Mucosa of stomach (tissue), 1 donor: ENCODE data around the gene SCYGR6.
"Not testable (repeated sequence)": the region's sequence is repeated elsewhere in the genome, so short reads cannot be mapped to it uniquely, and the experiment has no call there.

Source experiments
- H3K27me3 ChIP-seq: one replicate; pipeline ENCODE4 v1.7.0; 2013; ENCODE audit warnings: mild to moderate bottlenecking, low read length; ENCODE audit not compliant: control insufficient read depth, insufficient read depth
- H3K36me3 ChIP-seq: one replicate; pipeline ENCODE4 v1.7.0; 2013; ENCODE audit warnings: low read length; ENCODE audit not compliant: control insufficient read depth, insufficient read depth
- H3K4me1 ChIP-seq: one replicate; pipeline ENCODE4 v1.7.0; 2013; ENCODE audit warnings: mild to moderate bottlenecking, low read length; ENCODE audit not compliant: control insufficient read depth, insufficient read depth
- H3K4me3 ChIP-seq: one replicate; pipeline ENCODE4 v1.7.0; 2013; ENCODE audit warnings: low read length
- H3K9ac ChIP-seq: one replicate; pipeline ENCODE4 v1.7.0; 2013; ENCODE audit warnings: mild to moderate bottlenecking, low read length, moderate library complexity
- H3K9me3 ChIP-seq: one replicate; pipeline ENCODE4 v1.7.0; 2013; ENCODE audit warnings: mild to moderate bottlenecking, low read length, moderate library complexity; ENCODE audit not compliant: control insufficient read depth
- donor health status: Pancreatic carcinoma.

The SCYGR6 gene

GRCh38 chr2:227745594-227745993 is 21.0 kb upstream of the SCYGR6 start, which contains the start of gene SCYGR8:
Gene SCYGR8 (plus strand): TSS chr2:227745894. CDS start chr2:227745894, 0 bp downstream.
- Histone ChIP-seq H3K4me3 (no peak within 1 kb of the TSS), H3K27me3 (no peaks in the 10 kb centered on the region), H3K36me3 (no peaks in the 10 kb centered on the region), H3K4me1 (no peaks in the 10 kb centered on the region), H3K9me3 (no peaks in the 10 kb centered on the region), H3K9ac (no peak within 1 kb of the TSS)

DNA sequence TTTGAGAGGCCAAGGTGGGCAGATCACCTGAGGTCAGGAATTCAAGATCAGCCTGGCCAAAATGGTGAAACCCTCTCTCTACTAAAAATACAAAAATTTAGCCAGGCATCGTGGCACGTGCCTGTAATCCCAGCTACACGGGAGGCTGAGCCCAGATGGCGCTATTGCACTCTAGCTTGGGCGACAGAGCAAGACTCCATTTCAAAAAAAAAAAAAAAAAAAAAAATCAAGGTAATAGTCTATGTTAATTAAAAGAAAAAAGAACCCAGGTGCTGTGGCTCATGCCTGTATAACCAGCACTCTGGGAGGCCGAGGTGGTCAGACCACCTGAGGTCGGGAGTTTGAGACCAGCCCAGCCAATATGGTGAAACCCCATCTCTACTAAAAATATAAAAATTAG is 16.1 kb upstream of the SCYGR6 start:
- H3K4me1 ChIP-seq, H3K4me3 ChIP-seq, H3K27me3 ChIP-seq, H3K9me3 ChIP-seq, H3K36me3 ChIP-seq, H3K9ac ChIP-seq: not testable (repeated sequence)

- H3K9me3 ChIP-seq = no peaks in the 10 kb centered on the region
- no peak overlapping the region for H3K9ac ChIP-seq
- H3K4me1 ChIP-seq = no peaks in the 10 kb centered on the region
- H3K36me3 ChIP-seq = no peaks in the 10 kb centered on the region
- no peaks in the 10 kb centered on the region for H3K27me3 ChIP-seq
- no peak overlapping the region for H3K4me3 ChIP-seq
Measured at GRCh38 chr2:227739351-227739750, 14.8 kb upstream of the SCYGR6 start.

GRCh38 chr2:227728035-227728434 is 3.5 kb upstream of the SCYGR6 start, which contains the start of gene SCYGR7:
Gene SCYGR7 (plus strand): TSS chr2:227728335. CDS start chr2:227728335, 0 bp downstream.
- Histone ChIP-seq H3K36me3 (no peaks in the 10 kb centered on the region), H3K4me3 (no peak within 1 kb of the TSS), H3K9me3 (no peaks in the 10 kb centered on the region), H3K4me1 (no peaks in the 10 kb centered on the region), H3K27me3 (no peaks in the 10 kb centered on the region), H3K9ac (no peak within 1 kb of the TSS)

DNA sequence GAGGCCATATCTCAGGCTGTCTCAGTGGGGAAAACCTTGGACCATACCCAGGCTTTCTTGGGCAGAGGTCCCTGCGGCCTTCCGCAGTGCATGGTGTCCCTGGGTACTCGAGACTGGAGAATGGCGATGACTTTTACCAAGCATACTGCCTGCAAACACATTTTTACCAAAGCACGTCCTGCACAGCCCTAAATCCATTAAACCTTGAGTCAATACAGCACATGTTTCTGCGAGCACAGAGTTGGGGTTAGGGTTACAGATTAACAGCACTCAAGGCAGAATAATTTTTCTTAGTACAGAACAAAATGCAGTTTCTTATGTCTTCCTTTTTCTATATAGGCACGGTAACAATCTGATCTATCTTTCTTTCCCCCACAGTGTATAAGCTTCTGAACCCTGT is 1.7 kb downstream of the SCYGR6 start:
- H3K36me3 ChIP-seq, H3K9ac ChIP-seq, H3K4me1 ChIP-seq, H3K4me3 ChIP-seq, H3K9me3 ChIP-seq, H3K27me3 ChIP-seq: not testable (repeated sequence)

DNA sequence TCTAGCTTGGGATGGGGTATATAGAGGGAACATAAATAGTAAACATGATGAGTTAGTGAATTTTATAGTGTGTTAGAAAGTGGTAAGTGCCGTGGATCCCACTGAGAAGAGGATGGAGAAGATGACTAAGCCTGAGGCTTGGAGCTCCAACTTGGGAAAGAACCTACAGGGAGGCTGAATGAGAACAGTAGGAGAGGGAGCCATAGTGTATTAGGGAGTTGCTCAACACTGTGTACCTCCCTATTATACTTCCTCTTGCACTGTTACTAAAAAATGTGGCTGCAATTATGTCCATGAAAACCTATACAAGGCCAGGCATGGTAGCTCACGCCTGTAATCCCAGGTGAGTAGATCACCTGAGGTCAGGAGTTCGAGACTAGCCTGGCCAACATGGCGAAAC is 3.9 kb downstream of the SCYGR6 start:
- Histone ChIP-seq H3K27me3 (no peaks in the 10 kb centered on the region), H3K4me3 (no peak overlapping the region), H3K9ac (no peak overlapping the region), H3K4me1 (no peaks in the 10 kb centered on the region), H3K9me3 (no peaks in the 10 kb centered on the region), H3K36me3 (no peaks in the 10 kb centered on the region)

- no peaks in the 10 kb centered on the region for H3K4me1 ChIP-seq
- no peak overlapping the region for H3K9ac ChIP-seq
- H3K36me3 ChIP-seq = no peaks in the 10 kb centered on the region
- H3K27me3 ChIP-seq = no peaks in the 10 kb centered on the region
- no peaks in the 10 kb centered on the region for H3K9me3 ChIP-seq
- no peak overlapping the region for H3K4me3 ChIP-seq
Measured at GRCh38 chr2:227719641-227720040, 4.9 kb downstream of the SCYGR6 start.

DNA sequence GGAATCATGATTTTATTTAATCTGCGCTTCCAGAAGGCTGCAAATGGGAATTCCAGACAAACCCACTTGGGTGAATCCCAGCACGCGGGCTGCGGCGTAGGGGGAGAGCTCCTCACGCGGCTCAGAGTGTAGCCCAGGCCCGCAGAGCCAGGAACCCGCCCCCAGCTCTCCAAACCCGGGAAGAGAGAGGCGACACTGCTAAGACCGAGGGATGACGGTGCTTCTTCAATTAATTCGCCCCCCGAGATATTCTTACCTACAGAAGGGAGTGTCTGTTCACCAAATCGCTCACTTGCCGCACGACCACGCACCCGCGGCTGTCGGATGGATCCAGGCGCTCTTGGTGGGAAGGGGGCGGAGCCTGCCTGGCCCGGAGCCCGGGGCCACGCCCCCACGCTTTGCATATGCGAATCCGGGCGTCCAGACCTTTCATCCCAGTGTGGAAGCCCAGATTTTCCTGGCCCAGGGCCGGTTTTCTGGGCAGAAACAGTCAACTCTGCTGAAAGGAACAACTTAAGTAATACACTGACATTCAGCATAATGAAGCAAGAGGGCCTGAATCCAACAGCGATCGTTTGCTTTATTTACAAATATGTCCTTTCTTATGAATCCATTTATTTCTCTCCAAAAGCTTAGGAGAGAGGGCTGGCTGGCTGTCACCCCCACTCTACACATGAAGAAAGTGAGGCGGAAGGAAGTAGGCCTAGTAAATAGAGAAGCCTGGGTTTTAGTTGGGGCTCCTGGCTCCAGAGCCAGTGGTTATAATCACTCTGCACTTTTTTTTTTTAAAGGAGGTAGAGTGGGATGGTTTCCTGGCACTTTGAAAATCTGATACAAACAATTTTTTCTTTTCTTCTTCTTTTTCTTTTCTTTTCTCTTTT is 6.6 kb downstream of the SCYGR6 start, which contains the start of gene SLC19A3:
Gene SLC19A3 (minus strand): TSS at position 342 of the 881 bp plus-strand sequence. CDS start 15,710 bp downstream, outside the sequence.
- H3K27me3 ChIP-seq = no peaks in the 10 kb centered on the region
- H3K9me3 ChIP-seq = no peaks in the 10 kb centered on the region
- peak within 1 kb of the TSS; percentile 5 for H3K4me3 ChIP-seq
- peak within 1 kb of the TSS; percentile 14 for H3K9ac ChIP-seq
- H3K36me3 ChIP-seq = no peaks in the 10 kb centered on the region
- H3K4me1 ChIP-seq = no peaks in the 10 kb centered on the region

- Histone ChIP-seq H3K9ac (no peak overlapping the region), H3K27me3 (no peaks in the 10 kb centered on the region), H3K36me3 (no peaks in the 10 kb centered on the region), H3K4me3 (no peak overlapping the region), H3K4me1 (no peaks in the 10 kb centered on the region), H3K9me3 (no peaks in the 10 kb centered on the region)
Measured at GRCh38 chr2:227716501-227716900, 8.1 kb downstream of the SCYGR6 start.

- H3K36me3 ChIP-seq = no peaks in the 10 kb centered on the region
- no peaks in the 10 kb centered on the region for H3K4me1 ChIP-seq
- no peak overlapping the region for H3K9ac ChIP-seq
- H3K27me3 ChIP-seq = no peaks in the 10 kb centered on the region
- no peaks in the 10 kb centered on the region for H3K9me3 ChIP-seq
- H3K4me3 ChIP-seq = no peak overlapping the region
Measured at GRCh38 chr2:227713291-227713690, 11.3 kb downstream of the SCYGR6 start.

GRCh38 chr2:227710986-227711385 is 13.6 kb downstream of the SCYGR6 start:
- Histone ChIP-seq H3K4me1 (no peaks in the 10 kb centered on the region), H3K36me3 (no peaks in the 10 kb centered on the region), H3K9ac (no peak overlapping the region), H3K4me3 (no peak overlapping the region), H3K27me3 (no peaks in the 10 kb centered on the region), H3K9me3 (no peaks in the 10 kb centered on the region)

GRCh38 chr2:227707390-227707789 is 17.2 kb downstream of the SCYGR6 start:
- Histone ChIP-seq H3K27me3 (no peaks in the 10 kb centered on the region), H3K9ac (no peak overlapping the region), H3K9me3 (no peaks in the 10 kb centered on the region), H3K4me3 (no peak overlapping the region), H3K4me1 (no peaks in the 10 kb centered on the region), H3K36me3 (no peaks in the 10 kb centered on the region)
